Measurements from ENCODE around the gene FSD2.

FSD2 gene

GRCh38 chr15:82731527-82731926 is 74.3 kb downstream of the FSD2 start:
- TF ChIP-seq ZFX (IDR thresholded peaks at IDR 0.05) (no peak), CTCF (conservative IDR thresholded peaks at IDR 0.05) (no peak)
- H3K27ac ChIP-seq = no peak overlapping the region

GRCh38 chr15:82730022-82730530 is 75.8 kb downstream of the FSD2 start:
- no peak overlapping the region for H3K27ac ChIP-seq
- TF ChIP-seq ZFX (IDR thresholded peaks at IDR 0.05) = no peak

GRCh38 chr15:82726816-82727215 is 79.1 kb downstream of the FSD2 start:
- TF ChIP-seq ZFX (IDR thresholded peaks at IDR 0.05) = no peak
- TF ChIP-seq CTCF (conservative IDR thresholded peaks at IDR 0.05) = no peak
- H3K27ac ChIP-seq = no peak overlapping the region

- no peak overlapping the region for H3K27ac ChIP-seq
- no peak for TF ChIP-seq ZFX (IDR thresholded peaks at IDR 0.05)
- TF ChIP-seq CTCF (conservative IDR thresholded peaks at IDR 0.05) = no peak
Observed at GRCh38 chr15:82715003-82715402, 90.9 kb downstream of the FSD2 start.

GRCh38 chr15:82714016-82714415 is 91.9 kb downstream of the FSD2 start:
- TF ChIP-seq CTCF (conservative IDR thresholded peaks at IDR 0.05) (no peak), ZFX (IDR thresholded peaks at IDR 0.05) (no peak)

GRCh38 chr15:82712036-82712435 is 93.8 kb downstream of the FSD2 start:
- TF ChIP-seq ZFX (IDR thresholded peaks at IDR 0.05) = no peak
- no peak for TF ChIP-seq CTCF (conservative IDR thresholded peaks at IDR 0.05)
- no peak overlapping the region for H3K27ac ChIP-seq

More at GRCh38 chr15:82714016-82714415, 91.9 kb downstream of the FSD2 start:
- no peak overlapping the region for H3K27ac ChIP-seq

GRCh38 chr15:82710926-82711490 is 94.9 kb downstream of the FSD2 start:
- H3K27ac ChIP-seq = no peak overlapping the region
- TF ChIP-seq ZFX (IDR thresholded peaks at IDR 0.05) (no peak), CTCF (conservative IDR thresholded peaks at IDR 0.05) (no peak)

GRCh38 chr15:82710208-82710555 is 95.7 kb downstream of the FSD2 start:
- TF ChIP-seq CTCF (conservative IDR thresholded peaks at IDR 0.05) = no peak
- no peak for TF ChIP-seq ZFX (IDR thresholded peaks at IDR 0.05)
- H3K27ac ChIP-seq = no peak overlapping the region

Data from C4-2B (cell line).